H9 (cell line): ENCODE measurements around the gene ADO. TPM values are rescaled to one million over a fixed set of nuclear protein-coding genes. Genes with fewer than 3 reads are reported as not detected.
A peak's percentile ranks its signal among the peaks of the same experiment; 100 is the strongest.

ENCODE experiments used
- DNase-seq: peaks from one replicate; pipeline ENCODE4 v3.0.0-alpha.2; 2017
- H2AFZ ChIP-seq: one replicate; pipeline ENCODE4 v1.6.1; 2013; ENCODE audit warnings: mild to moderate bottlenecking, low read length, control low read depth, moderate library complexity
- H2AK5ac ChIP-seq: 2 replicates; pipeline ENCODE4 v1.6.1; 2013; ENCODE audit warnings: low read length, control low read depth, mixed read lengths; ENCODE audit not compliant: insufficient read length
- H2BK120ac ChIP-seq: one replicate; pipeline ENCODE4 v1.6.1; 2013; ENCODE audit warnings: low read depth, mild to moderate bottlenecking, low read length, control low read depth, inconsistent platforms; ENCODE audit not compliant: poor library complexity, severe bottlenecking
- H2BK12ac ChIP-seq: 2 replicates; pipeline ENCODE4 v1.6.1; 2013; ENCODE audit warnings: low read length, control low read depth, mixed read lengths, low read depth; ENCODE audit not compliant: insufficient read length
- H2BK15ac ChIP-seq: 2 replicates; pipeline ENCODE4 v1.6.1; 2013; ENCODE audit warnings: low read depth, low read length, control low read depth
- H2BK20ac ChIP-seq: one replicate; pipeline ENCODE4 v1.6.1; 2013; ENCODE audit warnings: low read depth, mild to moderate bottlenecking, low read length, control low read depth, inconsistent platforms; ENCODE audit not compliant: poor library complexity, severe bottlenecking
- H2BK5ac ChIP-seq: 2 replicates; pipeline ENCODE4 v1.6.1; 2013; ENCODE audit warnings: low read length, control low read depth, mixed read lengths; ENCODE audit not compliant: insufficient read length
- H3K14ac ChIP-seq: 2 replicates; pipeline ENCODE4 v1.6.1; 2013; ENCODE audit warnings: low read length, control low read depth; ENCODE audit not compliant: insufficient read depth
- H3K18ac ChIP-seq: 2 replicates; pipeline ENCODE4 v1.6.1; 2013; ENCODE audit warnings: low read depth, mild to moderate bottlenecking, mixed read lengths, low read length, control low read depth; ENCODE audit not compliant: insufficient read length
- H3K23ac ChIP-seq: 2 replicates; pipeline ENCODE4 v1.6.1; 2013; ENCODE audit warnings: low read length, control low read depth, mixed read lengths, low read depth; ENCODE audit not compliant: insufficient read length
- H3K23me2 ChIP-seq: 2 replicates; pipeline ENCODE4 v1.6.1; 2013; ENCODE audit warnings: low read depth, mild to moderate bottlenecking, mixed read lengths, low read length, control low read depth; ENCODE audit not compliant: insufficient read length, poor library complexity, severe bottlenecking
- H3K27ac ChIP-seq: 2 replicates; pipeline ENCODE4 v1.5.1; 2013; ENCODE audit warnings: low read length, control low read depth, mixed read lengths, low read depth; ENCODE audit not compliant: insufficient read length
- H3K27me3 ChIP-seq: 2 replicates; pipeline ENCODE4 v1.6.1; 2013; ENCODE audit warnings: low read length, control low read depth, inconsistent platforms; ENCODE audit not compliant: insufficient read depth
- H3K4ac ChIP-seq: 2 replicates; pipeline ENCODE4 v1.6.1; 2013; ENCODE audit warnings: low read depth, mild to moderate bottlenecking, control low read depth, inconsistent platforms, low read length, moderate library complexity
- H3K4me1 ChIP-seq: 2 replicates; pipeline ENCODE4 v1.6.1; 2013; ENCODE audit warnings: low read length, control low read depth, inconsistent platforms; ENCODE audit not compliant: insufficient read depth
- H3K4me2 ChIP-seq: 2 replicates; pipeline ENCODE4 v1.6.1; 2013; ENCODE audit warnings: low read length, control low read depth, mixed read lengths; ENCODE audit not compliant: insufficient read length, insufficient read depth
- H3K56ac ChIP-seq: 2 replicates; pipeline ENCODE4 v1.6.1; 2013; ENCODE audit warnings: low read depth, mild to moderate bottlenecking, mixed read lengths, low read length, control low read depth; ENCODE audit not compliant: insufficient read length
- H3K79me1 ChIP-seq: 2 replicates; pipeline ENCODE4 v1.6.1; 2013; ENCODE audit warnings: low read depth, mild to moderate bottlenecking, moderate library complexity, low read length, control low read depth, inconsistent platforms; ENCODE audit not compliant: insufficient read depth, poor library complexity, severe bottlenecking
- H3K79me2 ChIP-seq: 2 replicates; pipeline ENCODE4 v1.6.1; 2013; ENCODE audit warnings: low read length, control low read depth, inconsistent platforms; ENCODE audit not compliant: insufficient read depth
- H3K9ac ChIP-seq: 2 replicates; pipeline ENCODE4 v1.6.1; 2013; ENCODE audit warnings: low read length, control low read depth, mixed read lengths; ENCODE audit not compliant: insufficient read length; ENCODE audit errors: extremely low read depth
- H3K9me3 ChIP-seq: one replicate; pipeline ENCODE4 v1.6.1; 2013; ENCODE audit warnings: low read depth, low read length, inconsistent platforms; ENCODE audit not compliant: control insufficient read depth
- H3T11ph ChIP-seq: one replicate; pipeline ENCODE4 v1.6.1; 2013; ENCODE audit warnings: mild to moderate bottlenecking, low read length, control low read depth, inconsistent platforms
- H4K20me1 ChIP-seq: one replicate; pipeline ENCODE4 v1.6.1; 2013; ENCODE audit not compliant: control insufficient read depth, insufficient read length, insufficient read depth
- H4K5ac ChIP-seq: 2 replicates; pipeline ENCODE4 v1.6.1; 2013; ENCODE audit warnings: low read depth, mild to moderate bottlenecking, mixed read lengths, low read length, control low read depth; ENCODE audit not compliant: insufficient read length
- H4K8ac ChIP-seq: replicated peaks from 2 replicates; pipeline ENCODE4 v1.6.1; 2013; ENCODE audit warnings: low read length, control low read depth, mixed read lengths, low read depth; ENCODE audit not compliant: insufficient read length
- H4K91ac ChIP-seq: 2 replicates; pipeline ENCODE4 v1.6.1; 2013; ENCODE audit warnings: low read depth, mild to moderate bottlenecking, moderate library complexity, mixed read lengths, low read length, control low read depth; ENCODE audit not compliant: insufficient read length
- H3K27ac Mint-ChIP-seq, 3 experiments: 2 replicates in 2 of 3; 3 replicates in 1 of 3; pipeline ENCODE4 v1.8.0; 2020 to 2021; ENCODE audit warnings: mixed read lengths in 3 of 3, mild to moderate bottlenecking in 1 of 3, moderate library complexity in 1 of 3
- H3K27me3 Mint-ChIP-seq: 2 replicates; pipeline ENCODE4 v1.8.0; 2021; ENCODE audit warnings: low read depth, mild to moderate bottlenecking, moderate library complexity, mixed read lengths
- H3K36me3 Mint-ChIP-seq, 3 experiments: 2 replicates in 2 of 3; 3 replicates in 1 of 3; pipeline ENCODE4 v1.8.0; 2020 to 2021; ENCODE audit warnings: low read depth in 3 of 3, mixed read lengths in 3 of 3; ENCODE audit not compliant: insufficient read depth in 1 of 3
- H3K4me1 Mint-ChIP-seq, 2 experiments: 2 replicates each; pipeline ENCODE4 v1.8.0; 2020; ENCODE audit warnings: mixed read lengths in 2 of 2
- H3K4me3 Mint-ChIP-seq, 2 experiments: 2 replicates in 1 of 2; 3 replicates in 1 of 2; pipeline ENCODE4 v1.8.0; 2020 to 2021; ENCODE audit warnings: mild to moderate bottlenecking in 2 of 2, mixed read lengths in 2 of 2, moderate library complexity in 1 of 2
- H3K9me3 Mint-ChIP-seq, 2 experiments: 2 replicates in 1 of 2; 3 replicates in 1 of 2; pipeline ENCODE4 v1.8.0; 2020; ENCODE audit warnings: mild to moderate bottlenecking in 2 of 2, mixed read lengths in 2 of 2, moderate library complexity in 1 of 2
- WGBS: extraction: QIAGEN DNeasy Blood & Tissue Kit; methylation state at CpG from one replicate; pipeline ENCODE4 v1.1.7; 2013; ENCODE audit warnings: missing lambda C conversion rate, low lambda C conversion rate, mixed read lengths; ENCODE audit not compliant: insufficient read length; ENCODE audit errors: extremely low coverage; 5-methylcytosine and 5-hydroxymethylcytosine counted together
- total RNA-seq: library from RNA; stranded (reverse); gene quantifications from 2 replicates; pipeline ENCODE4 v1.2.1, GENCODE V29; 2021
- TF ChIP-seq, protein P1 (sequence below): fragments of 200-600 bp; sonication (generic); conservative IDR thresholded peaks from 3 replicates; pipeline ENCODE4 v1.8.0; 2021; ENCODE audit warnings: antibody characterized with exemption, mild to moderate bottlenecking

ADO gene
- total RNA-seq, 1 experiment from 2014 or later = 31.6 TPM

DNA sequence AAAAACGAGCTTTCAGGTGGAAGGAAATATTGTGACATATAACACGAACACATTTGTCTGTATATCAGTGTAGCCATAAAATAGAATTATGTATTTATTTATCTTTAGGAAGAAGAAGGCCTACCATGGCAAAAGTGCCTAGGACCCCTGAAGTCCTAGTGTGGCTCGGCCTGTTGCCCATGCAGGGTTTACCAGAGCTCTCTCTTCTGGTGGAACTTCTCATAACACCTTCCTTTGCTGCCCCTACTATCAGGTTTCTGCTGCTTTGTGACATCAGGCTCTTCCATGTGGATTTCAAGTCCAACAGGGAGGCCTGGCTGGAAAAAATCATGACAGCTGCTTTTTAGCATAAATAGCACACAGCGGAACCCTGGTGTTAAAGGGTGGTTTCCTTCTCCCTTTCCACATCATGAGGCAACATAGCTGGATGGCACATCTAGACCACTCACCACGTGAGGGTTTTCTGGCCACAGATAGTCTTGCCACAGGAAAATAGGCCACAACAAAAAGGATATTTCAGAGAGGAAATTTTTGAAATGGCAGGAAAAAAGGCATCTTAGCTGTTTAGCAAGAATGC lies 44.8 kb upstream of the ADO start:
- H3K9ac ChIP-seq = no peak overlapping the region
- H4K5ac ChIP-seq = no peak overlapping the region
- no peak overlapping the region for H3T11ph ChIP-seq
- no peak overlapping the region for H3K23ac ChIP-seq
- H3K9me3 Mint-ChIP-seq = peaks cover 0 to 2% of the 10 kb centered on the region in 2 experiments; a peak in 1 of 5 replicates
- no peaks in the 10 kb centered on the region for H3K79me1 ChIP-seq
- no peak overlapping the region for H3K27ac Mint-ChIP-seq
- H3K14ac ChIP-seq = no peak overlapping the region
- H3K4me1 ChIP-seq = peaks cover 3% of the 10 kb centered on the region; the same call in 1 of the 2 replicates
- H3K4me2 ChIP-seq = no peak overlapping the region
- H3K18ac ChIP-seq = no peak overlapping the region
- H4K8ac ChIP-seq = no peak overlapping the region
- H3K56ac ChIP-seq = no peak overlapping the region
- DNase-seq = peak; percentile 31
- H3K4me3 Mint-ChIP-seq = no peak overlapping the region
- H3K79me2 ChIP-seq = no peaks in the 10 kb centered on the region
- no CpG with 5 or more reads among the region's 5 CpGs for WGBS
- TF ChIP-seq, protein P1, sequence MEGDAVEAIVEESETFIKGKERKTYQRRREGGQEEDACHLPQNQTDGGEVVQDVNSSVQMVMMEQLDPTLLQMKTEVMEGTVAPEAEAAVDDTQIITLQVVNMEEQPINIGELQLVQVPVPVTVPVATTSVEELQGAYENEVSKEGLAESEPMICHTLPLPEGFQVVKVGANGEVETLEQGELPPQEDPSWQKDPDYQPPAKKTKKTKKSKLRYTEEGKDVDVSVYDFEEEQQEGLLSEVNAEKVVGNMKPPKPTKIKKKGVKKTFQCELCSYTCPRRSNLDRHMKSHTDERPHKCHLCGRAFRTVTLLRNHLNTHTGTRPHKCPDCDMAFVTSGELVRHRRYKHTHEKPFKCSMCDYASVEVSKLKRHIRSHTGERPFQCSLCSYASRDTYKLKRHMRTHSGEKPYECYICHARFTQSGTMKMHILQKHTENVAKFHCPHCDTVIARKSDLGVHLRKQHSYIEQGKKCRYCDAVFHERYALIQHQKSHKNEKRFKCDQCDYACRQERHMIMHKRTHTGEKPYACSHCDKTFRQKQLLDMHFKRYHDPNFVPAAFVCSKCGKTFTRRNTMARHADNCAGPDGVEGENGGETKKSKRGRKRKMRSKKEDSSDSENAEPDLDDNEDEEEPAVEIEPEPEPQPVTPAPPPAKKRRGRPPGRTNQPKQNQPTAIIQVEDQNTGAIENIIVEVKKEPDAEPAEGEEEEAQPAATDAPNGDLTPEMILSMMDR = peak; percentile 32; the same call in 1 of the 3 replicates
- H3K27me3 Mint-ChIP-seq = peaks cover 2% of the 10 kb centered on the region; the same call in 1 of the 2 replicates
- no peak overlapping the region for H2AK5ac ChIP-seq
- H3K27me3 ChIP-seq = no peaks in the 10 kb centered on the region
- no peak overlapping the region for H2AFZ ChIP-seq
- no peaks in the 10 kb centered on the region for H3K23me2 ChIP-seq
- no peak overlapping the region for H2BK5ac ChIP-seq
- H4K20me1 ChIP-seq = no peaks in the 10 kb centered on the region
- no peak overlapping the region for H3K27ac ChIP-seq
- H2BK20ac ChIP-seq = no peak overlapping the region
- peaks cover 9 to 16% of the 10 kb centered on the region in 2 experiments for H3K4me1 Mint-ChIP-seq
- no peak overlapping the region for H3K4ac ChIP-seq
- no peak overlapping the region for H4K91ac ChIP-seq
- H3K9me3 ChIP-seq = no peaks in the 10 kb centered on the region
- no peak overlapping the region for H2BK12ac ChIP-seq
- H2BK15ac ChIP-seq = no peak overlapping the region
- H3K36me3 Mint-ChIP-seq = no peaks in the 10 kb centered on the region
- H2BK120ac ChIP-seq = no peak overlapping the region
